PC-3 (cell line): ENCODE measurements around the gene MTHFD1L.
"Not testable (repeated sequence)": the region's sequence is repeated elsewhere in the genome, so short reads cannot be mapped to it uniquely, and the experiment has no call there.

Source experiments
- CTCF ChIP-seq: fragments of 300-600 bp; sonication (generic); conservative IDR thresholded peaks from 2 replicates; pipeline ENCODE4 v1.5.1; 2017; ENCODE audit warnings: antibody characterized with exemption, low read depth, mild to moderate bottlenecking, low read length
- EZH2 ChIP-seq: fragments of 300-600 bp; sonication (generic); IDR thresholded peaks from one replicate; pipeline ENCODE4 v1.6.1; 2017; ENCODE audit warnings: antibody characterized with exemption, mild to moderate bottlenecking, low read length; ENCODE audit not compliant: unreplicated experiment

GRCh38 chr6:151126417-151126724 lies 260.9 kb downstream of the MTHFD1L start:
- TF ChIP-seq CTCF, EZH2: not testable (repeated sequence)
